Ecto neural progenitor cell (in vitro differentiated cells): ENCODE measurements around the gene RFPL1.
"Not testable (repeated sequence)": the region's sequence is repeated elsewhere in the genome, so short reads cannot be mapped to it uniquely, and the experiment has no call there.

Experiments
- DNase-seq: peaks from one replicate; pipeline ENCODE4 v3.0.0-alpha.2; 2018; ENCODE audit warnings: low spot score

Gene RFPL1

DNA sequence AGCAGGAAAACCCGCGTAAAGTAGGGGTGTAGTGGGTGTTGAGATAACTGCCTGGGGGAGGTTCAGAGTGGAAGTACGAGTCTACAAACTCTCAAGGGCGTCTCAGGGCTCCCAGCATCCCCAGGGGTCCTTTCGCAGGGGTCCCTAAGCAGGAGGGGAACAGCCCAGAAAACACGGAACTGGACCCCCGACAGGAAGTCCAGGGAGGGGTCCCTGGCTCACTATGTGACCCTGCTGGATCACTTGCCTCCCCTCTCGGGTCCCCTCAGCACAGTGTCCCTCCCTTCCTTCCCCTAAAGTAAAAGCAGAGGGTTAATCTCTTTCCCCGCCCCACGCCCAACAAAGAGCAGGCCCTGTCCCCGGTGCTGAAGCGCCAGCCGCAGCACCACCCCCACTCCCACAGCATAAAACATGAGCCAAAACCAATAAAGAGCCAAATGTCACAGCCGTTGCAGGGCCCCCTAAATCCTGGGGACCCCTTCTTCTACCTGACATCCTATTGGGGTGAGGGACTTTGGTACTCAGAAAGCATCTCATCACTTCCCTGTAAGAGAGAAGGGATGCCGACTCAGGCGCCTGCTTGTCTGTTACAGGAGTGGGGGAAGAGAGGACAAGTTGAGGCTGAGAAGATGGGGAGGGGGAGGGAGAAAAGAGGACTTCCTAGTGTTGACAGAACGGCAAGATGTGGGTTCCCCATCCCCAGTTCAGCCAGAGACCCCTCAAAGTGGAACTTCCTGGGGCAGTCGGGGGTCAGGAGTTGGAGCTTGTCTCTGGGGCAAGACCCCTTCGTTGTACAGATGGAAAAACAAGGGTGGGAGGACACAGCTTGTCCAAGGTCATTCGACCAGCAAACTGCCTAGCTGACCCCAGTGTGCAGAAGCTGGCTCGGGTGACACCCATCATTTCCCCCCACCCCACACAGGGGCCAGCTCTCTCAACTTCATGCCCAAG lies 40.2 kb downstream of the RFPL1 start:
- DNase-seq: peak; percentile 82

DNA sequence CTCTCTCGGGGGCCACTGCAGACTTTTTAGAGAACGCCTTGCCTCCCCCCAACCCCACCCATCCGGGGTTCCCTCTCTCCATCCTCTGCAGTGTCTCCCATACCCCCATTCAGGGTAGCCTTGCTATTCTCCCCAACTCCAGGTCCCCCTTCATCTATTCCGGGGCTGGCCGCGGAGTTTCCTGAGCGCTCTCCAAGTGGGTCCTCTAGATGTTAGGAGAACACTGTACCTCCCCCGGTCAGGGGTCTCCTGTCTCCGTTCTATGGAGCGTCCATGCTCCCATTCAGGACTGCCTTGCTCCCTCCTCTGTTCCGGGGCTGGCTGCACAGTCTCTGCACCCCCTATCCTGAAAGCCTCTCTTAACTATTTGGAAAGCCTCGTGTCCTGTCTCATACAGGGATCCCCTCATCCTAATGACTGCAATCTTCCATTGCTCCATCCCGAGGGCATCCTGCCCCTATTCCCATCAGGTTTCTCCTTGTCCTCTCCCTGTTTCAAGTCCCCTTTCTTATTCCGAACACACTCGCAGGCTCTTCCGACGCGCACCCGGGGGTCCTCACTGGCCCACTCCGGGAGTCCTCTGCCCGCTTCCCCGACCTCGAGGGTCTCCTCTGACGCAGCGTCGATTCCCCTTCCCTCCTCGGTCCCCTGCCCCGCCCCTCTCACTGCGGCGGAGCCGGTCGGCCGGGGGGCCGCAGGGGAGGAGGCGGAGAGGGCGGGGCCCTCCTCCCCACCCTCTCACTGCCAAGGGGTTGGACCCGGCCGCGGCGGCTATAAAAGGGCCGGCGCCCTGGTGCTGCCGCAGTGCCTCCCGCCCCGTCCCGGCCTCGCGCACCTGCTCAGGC lies 41.3 kb downstream of the RFPL1 start, which contains the start of gene NEFH:
NEFH (plus strand) TSS at position 802 of the 845 bp plus-strand sequence. CDS start 45 bp downstream, outside the sequence.
- DNase-seq: no peak

DNA sequence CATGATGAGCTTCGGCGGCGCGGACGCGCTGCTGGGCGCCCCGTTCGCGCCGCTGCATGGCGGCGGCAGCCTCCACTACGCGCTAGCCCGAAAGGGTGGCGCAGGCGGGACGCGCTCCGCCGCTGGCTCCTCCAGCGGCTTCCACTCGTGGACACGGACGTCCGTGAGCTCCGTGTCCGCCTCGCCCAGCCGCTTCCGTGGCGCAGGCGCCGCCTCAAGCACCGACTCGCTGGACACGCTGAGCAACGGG lies 41.8 kb downstream of the RFPL1 start:
- no peak for DNase-seq

DNA sequence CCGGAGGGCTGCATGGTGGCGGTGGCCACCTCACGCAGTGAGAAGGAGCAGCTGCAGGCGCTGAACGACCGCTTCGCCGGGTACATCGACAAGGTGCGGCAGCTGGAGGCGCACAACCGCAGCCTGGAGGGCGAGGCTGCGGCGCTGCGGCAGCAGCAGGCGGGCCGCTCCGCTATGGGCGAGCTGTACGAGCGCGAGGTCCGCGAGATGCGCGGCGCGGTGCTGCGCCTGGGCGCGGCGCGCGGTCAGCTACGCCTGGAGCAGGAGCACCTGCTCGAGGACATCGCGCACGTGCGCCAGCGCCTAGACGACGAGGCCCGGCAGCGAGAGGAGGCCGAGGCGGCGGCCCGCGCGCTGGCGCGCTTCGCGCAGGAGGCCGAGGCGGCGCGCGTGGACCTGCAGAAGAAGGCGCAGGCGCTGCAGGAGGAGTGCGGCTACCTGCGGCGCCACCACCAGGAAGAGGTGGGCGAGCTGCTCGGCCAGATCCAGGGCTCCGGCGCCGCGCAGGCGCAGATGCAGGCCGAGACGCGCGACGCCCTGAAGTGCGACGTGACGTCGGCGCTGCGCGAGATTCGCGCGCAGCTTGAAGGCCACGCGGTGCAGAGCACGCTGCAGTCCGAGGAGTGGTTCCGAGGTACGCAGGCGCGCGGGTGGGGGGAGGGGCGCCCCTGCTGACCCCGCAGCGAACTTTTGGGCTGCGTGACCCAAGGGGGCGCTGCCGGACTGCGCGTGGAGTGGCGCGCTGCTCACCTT lies 42.3 kb downstream of the RFPL1 start:
- DNase-seq: peak; percentile 71

DNA sequence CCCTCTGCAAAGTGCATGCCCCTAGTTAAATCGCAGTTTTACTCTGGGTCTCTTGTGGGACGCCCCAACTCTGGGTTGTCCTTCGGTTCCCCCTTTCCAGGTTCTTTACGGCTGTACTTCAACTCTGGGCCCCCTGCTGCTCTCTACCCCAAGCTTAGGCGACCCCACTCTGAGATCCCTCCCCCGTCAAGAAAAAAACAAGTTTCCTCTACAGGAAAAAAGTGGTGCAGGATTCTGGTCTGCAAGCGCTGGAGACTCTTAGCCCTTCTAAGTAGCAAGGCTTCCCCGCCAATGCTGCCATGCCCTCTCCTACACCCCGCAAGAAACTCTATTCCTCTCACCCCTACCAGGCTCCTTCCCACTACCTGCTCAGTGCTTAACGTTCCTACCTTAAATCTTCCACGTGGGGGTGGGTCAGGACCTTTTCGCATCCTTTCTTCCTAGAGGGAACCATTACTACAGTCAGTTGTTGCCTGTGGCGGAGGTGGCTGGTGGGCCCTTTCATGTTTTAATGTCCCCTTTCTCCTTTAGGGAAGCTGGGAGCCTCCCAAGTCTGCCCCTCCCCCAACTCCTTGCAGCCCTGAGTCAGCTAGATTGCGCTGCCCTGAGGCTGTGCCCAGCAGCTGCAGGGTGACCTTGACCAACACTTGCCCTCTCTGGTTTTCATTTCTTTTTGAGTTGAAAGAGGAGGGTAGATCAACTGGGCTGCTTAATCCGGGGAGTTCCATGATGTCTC lies 43.0 kb downstream of the RFPL1 start:
- no peak for DNase-seq

DNA sequence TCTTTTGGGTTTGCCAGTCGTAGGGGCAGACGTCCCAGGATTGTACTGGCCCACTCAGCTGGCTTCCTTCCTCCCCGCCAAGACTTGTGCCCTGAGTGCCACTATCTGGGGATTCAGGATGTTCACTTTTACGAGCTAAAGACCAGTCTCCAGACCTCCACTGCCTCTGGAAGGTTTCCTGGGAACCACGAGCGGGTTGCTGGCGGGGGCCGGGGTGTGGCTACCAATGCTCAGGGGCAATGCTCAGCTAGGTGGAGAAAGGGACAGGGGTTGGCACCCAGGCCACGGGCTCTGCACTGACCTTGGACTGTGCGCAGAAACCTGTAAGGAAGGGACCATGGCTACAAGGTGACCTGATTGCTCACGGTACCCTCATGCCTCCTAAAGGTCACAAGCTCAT lies 43.9 kb downstream of the RFPL1 start:
- no peak for DNase-seq

DNA sequence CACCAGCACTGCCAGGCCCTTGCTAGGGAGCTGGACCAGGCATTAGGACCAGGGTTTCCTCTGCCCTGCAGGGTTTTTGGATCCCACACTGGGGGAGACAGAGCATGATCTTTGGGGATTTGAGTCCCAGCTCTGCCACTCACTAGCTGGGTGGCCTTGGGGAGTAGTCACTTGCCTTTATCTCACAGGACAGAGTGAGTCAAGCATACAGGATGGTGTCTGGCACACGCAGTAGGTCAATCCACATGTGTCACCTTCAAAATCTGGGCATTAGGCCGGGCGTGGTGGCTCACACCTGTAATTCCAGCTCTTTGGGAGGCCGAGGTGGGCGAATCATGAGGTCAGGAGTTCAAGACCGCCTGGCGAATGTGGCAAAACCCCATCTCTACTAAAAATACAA lies 44.3 kb downstream of the RFPL1 start:
- no peak for DNase-seq

DNA sequence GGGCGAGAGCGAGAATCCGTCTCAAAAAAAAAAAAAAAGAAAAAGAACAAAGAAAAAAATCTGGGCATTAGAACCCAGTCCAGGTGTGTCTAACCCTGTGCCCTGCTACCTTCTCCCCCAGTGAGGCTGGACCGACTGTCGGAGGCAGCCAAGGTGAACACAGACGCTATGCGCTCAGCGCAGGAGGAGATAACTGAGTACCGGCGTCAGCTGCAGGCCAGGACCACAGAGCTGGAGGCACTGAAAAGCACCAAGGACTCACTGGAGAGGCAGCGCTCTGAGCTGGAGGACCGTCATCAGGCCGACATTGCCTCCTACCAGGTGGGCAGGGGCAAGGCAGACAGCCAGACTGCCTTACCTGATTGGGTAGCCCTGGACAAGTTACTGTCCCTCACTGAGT lies 44.9 kb downstream of the RFPL1 start:
- DNase-seq: no peak

DNA sequence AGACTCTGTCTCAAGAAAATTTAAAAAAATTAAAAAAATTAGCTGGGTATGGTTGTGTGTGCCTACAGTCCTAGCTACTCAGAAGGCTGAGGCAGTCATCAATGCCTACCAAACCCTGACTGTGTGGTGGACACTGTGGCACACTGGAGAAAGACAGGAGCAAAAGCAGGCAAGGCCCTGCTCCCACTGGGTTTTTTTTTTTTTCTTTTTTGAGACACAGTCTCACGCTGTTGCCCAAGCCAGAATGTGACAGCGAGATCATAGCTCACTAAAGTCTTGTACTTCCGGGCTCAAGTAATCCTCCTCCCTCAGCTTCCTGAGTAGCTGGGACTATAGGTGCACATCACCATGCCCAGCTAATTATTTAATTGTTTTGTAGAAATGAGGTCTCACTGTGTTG lies 46.3 kb downstream of the RFPL1 start:
- no peak for DNase-seq

DNA sequence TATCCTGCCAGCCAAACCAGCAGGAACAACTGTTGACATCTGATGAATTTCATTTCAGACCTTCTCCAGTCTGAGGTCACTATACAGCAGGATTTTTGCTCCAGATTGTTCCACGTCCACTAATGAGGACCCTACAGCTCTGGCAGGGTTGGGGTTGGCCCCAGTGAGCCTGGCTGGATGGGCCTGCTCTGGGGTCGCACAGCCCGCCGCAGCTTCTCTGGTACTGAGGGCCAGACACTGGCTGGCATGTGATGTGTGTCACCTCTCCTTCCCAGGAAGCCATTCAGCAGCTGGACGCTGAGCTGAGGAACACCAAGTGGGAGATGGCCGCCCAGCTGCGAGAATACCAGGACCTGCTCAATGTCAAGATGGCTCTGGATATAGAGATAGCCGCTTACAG lies 47.1 kb downstream of the RFPL1 start:
- DNase-seq: no peak

DNA sequence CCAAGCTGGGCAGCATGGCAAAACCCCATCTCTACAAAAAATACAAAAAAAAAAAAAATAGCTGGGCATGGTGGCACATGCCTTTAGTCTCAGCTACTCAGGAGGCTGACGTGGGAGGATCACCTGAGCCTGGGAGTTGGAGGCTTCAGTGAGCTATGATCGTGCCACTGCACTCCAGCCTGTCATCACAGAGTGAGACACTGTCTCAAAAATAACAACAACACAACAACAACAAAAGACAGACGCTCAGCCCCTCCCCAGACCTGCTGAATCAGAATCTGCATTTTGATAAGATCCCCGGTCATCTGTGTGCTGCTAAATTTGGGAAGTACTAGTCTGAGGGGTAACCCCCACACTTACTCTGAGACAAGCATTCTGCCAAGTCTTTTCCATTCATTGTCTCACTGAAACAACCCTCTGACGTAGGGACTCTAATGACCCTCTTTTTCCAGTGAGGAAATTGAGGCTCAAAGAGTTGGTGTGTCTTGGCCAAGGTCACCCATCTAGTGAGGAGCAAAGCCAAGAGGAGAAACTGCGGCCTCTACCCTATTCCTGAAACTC lies 49.1 kb downstream of the RFPL1 start:
- no peak for DNase-seq

DNA sequence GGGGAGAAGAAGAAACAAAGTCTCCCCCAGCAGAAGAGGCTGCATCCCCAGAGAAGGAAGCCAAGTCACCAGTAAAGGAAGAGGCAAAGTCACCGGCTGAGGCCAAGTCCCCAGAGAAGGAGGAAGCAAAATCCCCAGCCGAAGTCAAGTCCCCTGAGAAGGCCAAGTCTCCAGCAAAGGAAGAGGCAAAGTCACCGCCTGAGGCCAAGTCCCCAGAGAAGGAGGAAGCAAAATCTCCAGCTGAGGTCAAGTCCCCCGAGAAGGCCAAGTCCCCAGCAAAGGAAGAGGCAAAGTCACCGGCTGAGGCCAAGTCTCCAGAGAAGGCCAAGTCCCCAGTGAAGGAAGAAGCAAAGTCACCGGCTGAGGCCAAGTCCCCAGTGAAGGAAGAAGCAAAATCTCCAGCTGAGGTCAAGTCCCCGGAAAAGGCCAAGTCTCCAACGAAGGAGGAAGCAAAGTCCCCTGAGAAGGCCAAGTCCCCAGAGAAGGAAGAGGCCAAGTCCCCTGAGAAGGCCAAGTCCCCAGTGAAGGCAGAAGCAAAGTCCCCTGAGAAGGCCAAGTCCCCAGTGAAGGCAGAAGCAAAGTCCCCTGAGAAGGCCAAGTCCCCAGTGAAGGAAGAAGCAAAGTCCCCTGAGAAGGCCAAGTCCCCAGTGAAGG lies 50.9 kb downstream of the RFPL1 start:
- not testable (repeated sequence) for DNase-seq

DNA sequence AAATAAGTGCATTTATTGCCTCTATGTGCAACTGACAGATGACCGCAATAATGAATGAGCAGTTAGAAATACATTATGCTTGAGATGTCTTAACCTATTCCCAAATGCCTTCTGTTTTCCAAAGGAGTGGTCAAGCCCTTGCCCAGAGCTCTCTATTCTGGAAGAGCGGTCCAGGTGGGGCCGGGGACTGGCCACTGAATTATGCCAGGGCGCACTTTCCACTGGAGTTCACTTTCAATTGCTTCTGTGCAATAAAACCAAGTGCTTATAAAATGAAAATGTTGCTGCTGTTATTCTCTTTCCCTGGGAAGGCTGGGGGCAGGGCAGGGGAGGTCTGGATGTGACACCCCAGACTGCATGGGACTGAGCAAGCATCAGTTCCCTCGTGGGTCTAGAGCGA lies 52.6 kb downstream of the RFPL1 start:
- no peak for DNase-seq
